Hepatocyte (in vitro differentiated cells): ENCODE data around the gene CYP2C19.

ENCODE experiments used
- EZH2 ChIP-seq: fragments of 200-600 bp; sonication (generic); IDR thresholded peaks from 2 replicates; pipeline ENCODE4 v1.6.1; 2016; ENCODE audit warnings: antibody characterized with exemption, mild to moderate bottlenecking, borderline replicate concordance
- TF ChIP-seq, protein P1 (sequence below): fragments of 200-600 bp; sonication (generic); IDR thresholded peaks from 2 replicates; pipeline ENCODE4 v1.5.1; 2016; ENCODE audit warnings: antibody characterized with exemption, mild to moderate bottlenecking; ENCODE audit not compliant: poor library complexity

DNA sequence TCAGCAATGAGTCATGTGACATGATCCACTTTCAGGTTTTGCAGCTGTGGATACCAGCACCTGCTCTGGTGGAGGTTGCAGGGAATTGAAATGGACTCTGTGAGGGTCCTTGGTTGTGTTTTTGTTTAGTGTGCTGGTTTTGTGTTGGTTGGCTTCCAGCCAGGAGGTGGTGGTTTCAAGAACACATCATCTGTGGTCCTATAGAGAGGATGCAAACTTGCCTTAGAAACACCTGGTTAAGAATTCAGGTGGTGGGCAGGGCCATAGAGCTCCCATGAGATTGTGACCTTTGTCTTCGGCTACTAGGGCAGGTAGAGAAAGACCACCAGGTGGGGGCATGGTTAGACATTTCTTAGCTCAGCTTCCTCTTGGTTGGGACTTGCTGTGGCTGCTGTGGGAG lies 116.7 kb downstream of the CYP2C19 start:
- TF ChIP-seq EZH2, result no peak
- TF ChIP-seq, protein P1, sequence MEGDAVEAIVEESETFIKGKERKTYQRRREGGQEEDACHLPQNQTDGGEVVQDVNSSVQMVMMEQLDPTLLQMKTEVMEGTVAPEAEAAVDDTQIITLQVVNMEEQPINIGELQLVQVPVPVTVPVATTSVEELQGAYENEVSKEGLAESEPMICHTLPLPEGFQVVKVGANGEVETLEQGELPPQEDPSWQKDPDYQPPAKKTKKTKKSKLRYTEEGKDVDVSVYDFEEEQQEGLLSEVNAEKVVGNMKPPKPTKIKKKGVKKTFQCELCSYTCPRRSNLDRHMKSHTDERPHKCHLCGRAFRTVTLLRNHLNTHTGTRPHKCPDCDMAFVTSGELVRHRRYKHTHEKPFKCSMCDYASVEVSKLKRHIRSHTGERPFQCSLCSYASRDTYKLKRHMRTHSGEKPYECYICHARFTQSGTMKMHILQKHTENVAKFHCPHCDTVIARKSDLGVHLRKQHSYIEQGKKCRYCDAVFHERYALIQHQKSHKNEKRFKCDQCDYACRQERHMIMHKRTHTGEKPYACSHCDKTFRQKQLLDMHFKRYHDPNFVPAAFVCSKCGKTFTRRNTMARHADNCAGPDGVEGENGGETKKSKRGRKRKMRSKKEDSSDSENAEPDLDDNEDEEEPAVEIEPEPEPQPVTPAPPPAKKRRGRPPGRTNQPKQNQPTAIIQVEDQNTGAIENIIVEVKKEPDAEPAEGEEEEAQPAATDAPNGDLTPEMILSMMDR, result no peak
